Activated B cell treated with CpG ODN at 0.5 μM for 24 hours (primary cell): ENCODE results near the gene QPRT. TPM values are rescaled to one million over a fixed set of nuclear protein-coding genes. Genes with fewer than 3 reads are reported as not detected.

Experiments used
- total RNA-seq: library from RNA; stranded (reverse); gene quantifications from 2 replicates; pipeline ENCODE4 v1.2.3, GENCODE V29; 2022

Gene QPRT
- total RNA-seq, 1 donor from 2014 or later = 0.84 TPM

Other genes starting within 250 kb of the QPRT start
- 15.1 and 19.5 TPM in 2 replicates for gene BOLA2, start 224.8 kb upstream of the QPRT start, total RNA-seq
- gene SLX1B, start 224.6 kb upstream of the QPRT start, total RNA-seq = 51.2 and 60.4 TPM in 2 replicates
- gene SULT1A4, start 219.3 kb upstream of the QPRT start, total RNA-seq = 2.1 and 4.3 TPM in 2 replicates
- 125 and 158 TPM in 2 replicates for gene NPIPB12, start 172.8 kb upstream of the QPRT start, total RNA-seq
- 2.4 and 2.7 TPM in 2 replicates for gene SPN, start 15.9 kb upstream of the QPRT start, total RNA-seq
- 20.4 and 22.5 TPM in 2 replicates for gene C16orf54, start 66.8 kb downstream of the QPRT start, total RNA-seq
- gene ZG16, start 99.1 kb downstream of the QPRT start, total RNA-seq = not detected in 2 replicates
- gene KIF22, start 111.6 kb downstream of the QPRT start, total RNA-seq = 33.1 and 40.1 TPM in 2 replicates
- gene MAZ, start 127.3 kb downstream of the QPRT start, total RNA-seq = 172 and 187 TPM in 2 replicates
- gene PRRT2, start 133.0 kb downstream of the QPRT start, total RNA-seq = 0.11 and 0.54 TPM in 2 replicates
- 18.6 and 20.3 TPM in 2 replicates for gene PAGR1, start 137.0 kb downstream of the QPRT start, total RNA-seq
- gene MVP, start 141.3 kb downstream of the QPRT start, total RNA-seq = 177 and 179 TPM in 2 replicates
- gene CDIPT, start 184.0 kb downstream of the QPRT start, total RNA-seq = 28.7 and 29.8 TPM in 2 replicates
- gene SEZ6L2, start 220.4 kb downstream of the QPRT start, total RNA-seq = not detected in 2 replicates
- gene ASPHD1, start 221.3 kb downstream of the QPRT start, total RNA-seq = 0.12 TPM in 1 of 2 replicates, not detected in the other
- gene KCTD13, start 247.0 kb downstream of the QPRT start, total RNA-seq = 37.5 and 44.4 TPM in 2 replicates